HL-60 (cell line): ENCODE measurements around the gene MAP2K2.
A peak's percentile ranks its signal among the peaks of the same experiment; 100 is the strongest.

Source experiments
- DNase-seq, 2 experiments: peaks; one replicate each; pipeline ENCODE4 v3.0.0-alpha.2; 2010 to 2020; ENCODE audit warnings: low read depth in 1 of 2, low spot score in 1 of 2
- H3K27ac ChIP-seq: fragments of 250-450 bp; sonication (Bioruptor Pico); replicated peaks from 2 replicates; pipeline ENCODE4 v1.5.1; 2020; ENCODE audit warnings: mild to moderate bottlenecking, moderate library complexity
- H3K27me3 ChIP-seq: fragments of 250-450 bp; sonication (Bioruptor Pico); 2 replicates; pipeline ENCODE4 v1.5.1; 2021; ENCODE audit warnings: mild to moderate bottlenecking, moderate library complexity; ENCODE audit not compliant: insufficient read depth, poor library complexity, severe bottlenecking
- H3K4me3 ChIP-seq: replicated peaks from 2 replicates; pipeline ENCODE4 v1.5.1; 2011; ENCODE audit warnings: mild to moderate bottlenecking, control low read depth, low read length; ENCODE audit not compliant: insufficient read depth
- CTCF ChIP-seq: IDR thresholded peaks from one replicate; pipeline ENCODE4 v1.5.1; 2011; ENCODE audit warnings: low read length, control low read depth, inconsistent platforms; ENCODE audit not compliant: insufficient read depth
- GABPA ChIP-seq: IDR thresholded peaks from 2 replicates; pipeline ENCODE4 v1.6.1; 2012; ENCODE audit warnings: low read depth
- POLR2AphosphoS5 ChIP-seq: IDR thresholded peaks from 2 replicates; pipeline ENCODE4 v1.6.1; 2012; ENCODE audit warnings: low read depth
- REST ChIP-seq: IDR thresholded peaks from 2 replicates; pipeline ENCODE4 v1.6.1; 2012; ENCODE audit warnings: low read depth; ENCODE audit not compliant: insufficient replicate concordance
- SPI1 ChIP-seq: IDR thresholded peaks from 2 replicates; pipeline ENCODE4 v1.6.1; 2012; ENCODE audit warnings: low read depth, mild to moderate bottlenecking, borderline replicate concordance

MAP2K2 gene

GRCh38 chr19:4053423-4054324, 70.2 kb downstream of the MAP2K2 start:
- Histone ChIP-seq H3K27me3 (no peaks in the 10 kb centered on the region), H3K4me3 (peak overlapping the region; percentile 44), H3K27ac (no peak overlapping the region)
- DNase-seq: no peak
- no peak for TF ChIP-seq REST
- no peak for TF ChIP-seq GABPA
- no peak for TF ChIP-seq CTCF
- peak; percentile 41; the same call in 1 of the 2 replicates for TF ChIP-seq POLR2AphosphoS5

- Histone ChIP-seq H3K27me3 (no peaks in the 10 kb centered on the region), H3K4me3 (peak overlapping the region; percentile 44), H3K27ac (peak overlapping the region; percentile 69)
- DNase-seq: no peak
- TF ChIP-seq GABPA: no peak
These were observed 70.9 kb downstream of the MAP2K2 start for GRCh38 chr19:4052993-4053422.

- H3K27ac ChIP-seq: peak overlapping the region; percentile 69
- no peaks in the 10 kb centered on the region for H3K27me3 ChIP-seq
- no peak for TF ChIP-seq CTCF
- peak overlapping the region; percentile 44 for H3K4me3 ChIP-seq
- DNase-seq: peak; percentile 54 to 77
These were observed 71.6 kb downstream of the MAP2K2 start for GRCh38 chr19:4052114-4052992.

- Histone ChIP-seq H3K4me3 (peak overlapping the region; percentile 44), H3K27me3 (no peaks in the 10 kb centered on the region), H3K27ac (peak overlapping the region; percentile 69)
- TF ChIP-seq SPI1 (no peak), CTCF (no peak), GABPA (no peak), REST (no peak), POLR2AphosphoS5 (no peak; the same call in 1 of the 2 replicates)
- DNase-seq: peak; percentile 78 to 90
These were observed 72.5 kb downstream of the MAP2K2 start for GRCh38 chr19:4051175-4052101.
